ENCODE data around the gene CST9L. TPM values are rescaled to one million over a fixed set of nuclear protein-coding genes. Genes with fewer than 3 reads are reported as not detected.

Gene CST9L, protein sequence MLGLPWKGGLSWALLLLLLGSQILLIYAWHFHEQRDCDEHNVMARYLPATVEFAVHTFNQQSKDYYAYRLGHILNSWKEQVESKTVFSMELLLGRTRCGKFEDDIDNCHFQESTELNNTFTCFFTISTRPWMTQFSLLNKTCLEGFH
- total RNA-seq = not detected

- no peak for DNase-seq
Measured at GRCh38 chr20:23568320-23568970, at the start of gene CST9L. TSS of gene CST9L (minus strand) at chr20:23568484. CDS start at chr20:23568450, 34 bp downstream.

GRCh38 chr20:23614163-23614562 is 45.9 kb upstream of the CST9L start:
- DNase-seq = no peak

DNA sequence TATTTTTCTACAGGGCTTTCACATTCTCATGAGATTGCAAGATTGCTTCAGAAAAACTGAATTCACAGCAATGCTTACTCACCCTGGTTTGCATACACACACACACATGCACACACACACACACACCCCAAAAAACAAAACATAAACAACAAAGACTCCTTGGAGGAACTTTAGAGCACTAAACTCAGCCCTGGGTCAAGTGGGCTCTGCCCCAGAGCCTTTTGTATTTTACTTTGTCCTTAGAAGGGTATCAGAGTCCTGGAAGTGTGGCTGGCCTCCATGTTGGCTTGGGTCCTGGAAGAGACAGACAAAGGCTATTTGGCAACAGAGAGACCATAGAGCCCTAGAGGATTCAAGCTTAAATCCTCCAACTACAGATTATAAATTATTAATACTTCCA is 45.4 kb upstream of the CST9L start:
- no peak for DNase-seq

- no peak for DNase-seq
Measured at GRCh38 chr20:23612396-23612795, 44.1 kb upstream of the CST9L start.

DNA sequence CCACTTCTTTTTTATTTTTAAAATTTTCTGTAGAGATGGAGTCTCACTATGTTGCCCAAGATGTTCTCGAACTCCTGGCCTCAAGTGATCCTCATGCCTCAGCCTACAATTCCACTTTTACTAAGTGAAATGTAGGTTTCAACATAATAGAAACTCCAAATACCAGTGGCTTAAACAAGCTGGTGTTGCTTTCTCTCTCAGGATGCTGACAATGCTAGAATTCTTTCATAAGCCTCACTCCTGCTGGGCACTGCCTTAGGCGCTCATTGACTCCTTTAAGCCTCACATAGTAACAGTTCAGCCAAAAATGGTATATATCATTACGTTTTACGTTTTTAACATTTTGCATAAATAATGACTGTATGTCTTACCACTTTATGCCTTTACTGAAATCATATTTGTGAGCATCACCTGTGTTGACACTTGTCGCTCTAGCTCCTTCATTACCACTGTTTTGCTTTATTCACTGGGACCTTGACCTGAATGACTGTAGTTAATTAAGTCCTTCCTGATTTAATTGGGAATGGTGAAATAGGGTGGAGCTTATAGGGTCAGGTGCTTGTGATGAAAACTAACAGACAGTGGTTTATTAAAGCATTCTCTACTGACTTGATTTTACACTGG is 41.3 kb upstream of the CST9L start:
- DNase-seq = no peak

GRCh38 chr20:23608251-23608846 is 40.1 kb upstream of the CST9L start:
- DNase-seq = no peak

GRCh38 chr20:23607497-23608245 is 39.4 kb upstream of the CST9L start:
- DNase-seq = no peak

GRCh38 chr20:23606652-23607049 is 38.4 kb upstream of the CST9L start:
- DNase-seq = peak; percentile 39

DNA sequence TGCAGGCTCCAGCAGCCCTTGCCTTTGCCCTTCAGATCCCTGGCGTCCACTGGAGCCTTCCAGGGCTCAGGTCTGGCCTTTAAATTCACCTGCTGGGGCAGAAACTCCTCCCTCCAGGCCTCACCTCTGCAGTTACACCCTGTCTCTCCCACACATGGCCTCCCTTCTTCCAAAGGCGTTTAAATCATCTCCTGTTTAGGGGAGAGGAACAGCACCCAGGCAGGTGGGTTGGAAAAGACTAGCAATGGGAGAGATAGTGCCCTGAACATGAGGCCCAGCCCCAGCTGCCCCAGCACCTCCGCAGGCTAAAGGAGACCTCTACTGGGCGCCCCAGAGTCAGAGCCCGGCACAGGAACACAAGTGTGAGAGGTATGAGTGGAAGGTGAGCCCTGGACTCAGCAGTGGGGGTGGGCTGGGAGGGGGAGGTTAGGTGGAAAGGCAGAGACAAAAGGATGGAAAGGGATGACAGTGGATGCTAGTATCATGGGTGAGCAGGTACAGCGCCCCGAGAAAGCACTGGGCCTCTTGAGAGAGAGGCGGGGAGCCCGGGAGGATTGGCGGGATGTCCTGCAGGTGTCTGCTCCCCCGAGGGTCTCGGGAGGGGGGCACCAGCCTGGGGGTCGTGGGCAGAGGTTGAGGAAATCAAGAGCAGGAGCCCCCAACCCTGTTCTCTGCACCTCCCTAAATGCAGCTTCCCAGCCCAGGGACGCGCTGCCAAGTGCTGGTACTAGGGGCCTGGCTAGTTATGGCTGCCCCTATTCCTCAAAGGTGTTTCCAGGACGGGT is 37.8 kb upstream of the CST9L start, which contains the start of gene CST9:
Gene CST9 (minus strand): TSS at position 51 of the 785 bp plus-strand sequence. CDS start 53 bp downstream, outside the sequence.
- no peak for DNase-seq

DNA sequence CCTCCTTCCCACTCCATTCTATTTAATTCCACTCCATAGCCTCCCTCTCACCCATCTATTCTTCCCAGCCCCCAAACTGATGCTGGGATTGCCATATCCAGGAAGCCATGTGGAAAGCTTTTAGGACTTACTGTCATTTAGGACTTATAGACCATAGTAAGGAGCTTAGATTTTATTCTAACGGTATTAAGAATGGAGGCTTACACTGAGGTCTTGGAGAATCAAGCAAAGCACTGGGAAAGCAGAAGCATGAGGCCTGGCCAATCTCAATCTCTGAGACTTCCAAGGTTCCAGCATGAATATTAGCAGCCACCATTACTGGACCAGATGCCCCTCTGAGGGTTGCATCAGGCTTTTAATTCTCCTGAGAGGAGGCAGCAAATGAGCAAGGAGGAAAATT is 36.0 kb upstream of the CST9L start:
- no peak for DNase-seq

DNA sequence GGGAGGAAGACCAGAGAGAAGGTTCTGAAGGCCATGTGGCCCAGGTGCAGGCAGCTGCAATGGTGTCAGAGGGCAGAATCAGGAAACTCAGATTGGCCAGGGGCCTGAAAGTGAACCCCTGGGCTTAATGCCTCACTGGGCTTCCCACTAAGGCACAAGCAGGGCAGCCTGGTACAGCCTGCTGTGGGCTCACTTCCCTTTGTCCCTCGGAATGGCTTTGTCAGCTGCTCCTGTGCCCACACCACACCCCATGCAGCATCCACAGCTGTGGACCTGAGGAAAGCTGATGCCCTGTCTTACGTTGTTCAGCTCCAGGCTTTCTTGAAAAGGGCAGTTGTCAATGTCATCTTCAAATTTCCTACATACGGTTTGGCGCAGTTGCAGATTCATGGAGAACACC is 35.0 kb upstream of the CST9L start:
- no peak for DNase-seq

- DNase-seq = no peak
Measured at GRCh38 chr20:23602699-23603098, 34.4 kb upstream of the CST9L start.

DNA sequence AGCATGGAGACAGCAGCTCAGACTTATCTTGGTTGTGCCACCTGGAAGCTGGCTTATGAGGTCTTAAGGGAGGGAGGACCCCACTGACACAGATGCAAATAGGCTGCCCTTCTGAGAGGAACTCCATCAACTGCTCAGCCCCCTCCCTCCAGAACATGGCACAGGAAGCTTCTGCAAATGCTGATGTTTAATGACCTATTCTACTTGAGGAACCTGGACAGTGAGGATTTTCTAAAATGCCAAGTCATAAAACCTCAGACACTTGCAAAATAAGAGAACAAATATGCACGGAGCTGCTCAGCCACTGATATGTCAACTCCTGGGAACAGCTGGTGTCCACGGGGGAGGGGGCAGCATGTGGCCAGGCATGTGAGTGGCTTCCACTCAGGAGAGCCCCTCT is 34.0 kb upstream of the CST9L start:
- DNase-seq = no peak

GRCh38 chr20:23601715-23602114 is 33.4 kb upstream of the CST9L start:
- no peak for DNase-seq

DNA sequence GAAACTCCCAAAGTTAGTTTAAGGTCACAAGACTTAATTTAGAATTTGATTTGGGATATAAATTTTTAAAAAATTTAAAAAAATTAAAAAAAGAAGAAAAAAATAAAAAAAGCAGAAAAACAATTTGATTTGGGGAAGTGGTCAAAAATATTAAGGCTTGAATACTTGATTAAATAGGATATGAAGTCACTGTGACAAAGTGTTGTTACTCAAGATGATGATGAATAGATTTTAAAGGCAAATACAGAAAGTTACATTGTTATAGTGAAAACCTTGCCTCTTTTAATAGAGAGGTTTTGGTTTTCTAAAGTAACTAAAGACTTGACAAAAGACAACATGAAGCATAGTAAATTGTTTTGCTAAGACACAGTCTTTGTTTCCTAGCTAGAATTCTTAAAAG is 30.2 kb upstream of the CST9L start:
- DNase-seq = no peak

DNA sequence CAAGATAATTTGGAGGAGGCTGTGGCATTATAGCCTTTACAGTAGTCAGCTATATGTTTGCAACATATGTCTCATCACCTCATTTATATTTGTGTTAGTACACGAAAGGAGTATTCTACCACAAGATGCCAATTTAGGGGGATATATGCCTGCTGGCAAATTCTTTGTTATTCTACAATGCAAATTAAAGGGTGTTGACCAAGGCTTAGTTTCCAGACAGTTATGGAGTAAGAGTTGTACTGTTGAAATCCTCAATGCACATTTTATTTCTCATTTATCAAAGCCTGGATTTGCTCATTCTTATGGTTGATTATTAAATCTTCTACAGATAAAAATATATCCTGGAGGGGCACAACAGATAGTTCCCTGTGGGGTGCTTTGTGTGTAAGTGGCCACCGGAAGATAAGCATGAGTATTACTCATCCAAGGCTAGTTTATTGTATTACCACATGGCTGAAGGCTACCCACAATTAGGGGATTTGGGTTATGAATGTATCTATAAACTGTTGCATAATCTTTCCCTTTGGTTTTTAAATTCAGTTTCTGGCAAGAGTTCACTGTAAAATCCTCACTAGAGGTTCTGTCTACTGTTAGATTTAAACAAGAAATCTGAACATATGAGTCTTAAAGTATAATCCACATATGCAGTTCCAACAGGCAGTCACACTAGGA is 28.4 kb upstream of the CST9L start:
- no peak for DNase-seq

DNA sequence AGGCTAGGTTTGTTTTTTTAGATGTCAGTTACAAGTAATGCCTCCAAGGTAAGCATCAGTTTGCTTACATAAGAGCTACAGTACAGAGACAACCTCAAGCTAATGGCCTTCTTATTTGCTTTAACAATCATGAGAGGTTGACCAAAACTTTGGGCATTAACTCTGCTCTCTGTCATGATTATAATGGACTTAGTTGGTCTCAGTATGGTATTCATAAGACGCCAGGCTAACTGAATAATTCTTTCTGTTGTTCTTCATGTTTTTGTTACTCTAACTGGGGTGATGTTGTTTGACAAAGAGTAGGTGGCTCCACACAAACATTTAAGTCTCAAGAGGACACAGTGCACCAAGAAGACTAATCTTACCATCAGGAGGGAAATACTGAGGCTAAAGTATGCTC is 27.7 kb upstream of the CST9L start:
- no peak for DNase-seq

DNA sequence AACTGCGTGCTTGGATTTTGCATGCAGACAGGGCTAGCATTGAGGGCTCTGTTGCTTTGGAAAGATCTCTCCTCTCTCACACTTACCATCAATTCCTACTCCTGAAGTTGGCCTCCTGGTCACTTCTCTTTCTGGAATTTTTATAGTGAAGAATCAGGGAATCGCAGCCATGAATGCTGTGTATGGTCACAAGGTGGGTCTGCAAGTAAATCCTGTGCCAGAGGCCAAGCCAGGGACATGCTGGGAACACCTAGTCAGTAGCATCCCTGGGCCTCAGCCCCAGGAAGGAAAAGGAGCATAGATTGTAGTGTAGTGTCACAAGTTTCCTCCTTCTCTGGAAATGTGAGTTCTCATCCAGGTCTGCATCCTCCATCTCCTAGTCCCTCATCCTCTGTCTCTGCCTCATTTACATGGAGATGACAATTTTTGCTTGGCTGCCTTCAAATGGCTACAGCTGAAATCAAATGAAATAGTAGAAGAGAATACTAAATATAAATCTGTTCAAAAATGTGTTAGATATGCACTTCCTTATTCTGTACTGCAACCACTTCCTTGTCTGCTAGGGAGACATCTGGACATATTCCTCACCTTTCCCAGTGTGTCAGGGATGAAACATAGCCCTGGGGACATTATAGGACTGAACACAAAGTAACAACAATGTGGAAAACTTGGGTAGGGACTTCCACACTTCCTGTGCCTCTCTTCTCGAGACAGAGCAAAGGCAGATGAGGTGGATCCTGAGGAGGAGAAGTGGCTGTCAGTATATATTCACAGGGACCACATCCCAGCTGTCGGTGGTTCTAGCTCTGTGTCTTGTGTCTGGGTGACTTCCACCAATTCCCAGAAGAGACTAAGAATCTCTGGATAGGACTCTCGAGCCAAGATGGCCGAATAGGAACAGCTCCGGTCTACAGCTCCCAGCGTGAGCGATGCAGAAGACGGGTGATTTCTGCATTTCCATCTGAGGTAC is 20.4 kb upstream of the CST9L start:
- DNase-seq = no peak

- DNase-seq = no peak
Measured at GRCh38 chr20:23587631-23588030, 19.3 kb upstream of the CST9L start.
